SJCRH30 (cell line): Measurements from ENCODE around the gene ABCC5. TPM values are rescaled to one million over a fixed set of nuclear protein-coding genes. Genes with fewer than 3 reads are reported as not detected.
A peak's percentile ranks its signal among the peaks of the same experiment; 100 is the strongest.

ENCODE experiments used
- DNase-seq, 2 experiments: peaks; one replicate each; pipeline ENCODE4 v3.0.0-alpha.2; 2015 to 2020
- H3K27ac ChIP-seq: fragments of 250-450 bp; sonication (Bioruptor Pico); 2 replicates; pipeline ENCODE4 v1.5.1; 2020; ENCODE audit warnings: mild to moderate bottlenecking, moderate library complexity
- H3K27me3 ChIP-seq: fragments of 250-450 bp; sonication (Bioruptor Pico); 2 replicates; pipeline ENCODE4 v1.5.1; 2020; ENCODE audit warnings: mild to moderate bottlenecking, moderate library complexity
- H3K36me3 ChIP-seq: fragments of 250-450 bp; sonication (Bioruptor Pico); 2 replicates; pipeline ENCODE4 v1.5.1; 2020; ENCODE audit warnings: mild to moderate bottlenecking, moderate library complexity
- H3K4me1 ChIP-seq: fragments of 250-450 bp; sonication (Bioruptor Pico); 2 replicates; pipeline ENCODE4 v1.5.1; 2020; ENCODE audit warnings: mild to moderate bottlenecking, moderate library complexity
- H3K4me3 ChIP-seq: fragments of 250-450 bp; sonication (Bioruptor Pico); 2 replicates; pipeline ENCODE4 v1.5.1; 2020; ENCODE audit warnings: mild to moderate bottlenecking, moderate library complexity
- H3K9me3 ChIP-seq: fragments of 250-450 bp; sonication (Bioruptor Pico); replicated peaks from 2 replicates; pipeline ENCODE4 v1.5.1; 2020; ENCODE audit warnings: mild to moderate bottlenecking, moderate library complexity
- total RNA-seq: library from RNA; depleted of rRNA; stranded (reverse); fragments of >200 nt; shearing (Covaris generic); gene quantifications from 2 replicates; pipeline ENCODE4 v1.2.3, GENCODE V29; 2014

Gene ABCC5
- total RNA-seq, 1 experiment from 2014 or later, result 15.0 TPM

GRCh38 chr3:183941216-183941615 lies 76.5 kb downstream of the ABCC5 start:
- no peaks in the 10 kb centered on the region; the same call in 1 of the 2 replicates for H3K4me1 ChIP-seq
- no peak overlapping the region for H3K27ac ChIP-seq
- H3K27me3 ChIP-seq, result no peaks in the 10 kb centered on the region
- no peaks in the 10 kb centered on the region for H3K9me3 ChIP-seq
- peaks cover 6% of the 10 kb centered on the region; the same call in 1 of the 2 replicates for H3K36me3 ChIP-seq
- no peak for DNase-seq
- no peak overlapping the region for H3K4me3 ChIP-seq

- Histone ChIP-seq H3K9me3 (no peaks in the 10 kb centered on the region), H3K27ac (no peak overlapping the region), H3K4me1 (no peaks in the 10 kb centered on the region; the same call in 1 of the 2 replicates), H3K4me3 (no peak overlapping the region), H3K36me3 (peaks cover 6% of the 10 kb centered on the region; the same call in 1 of the 2 replicates), H3K27me3 (no peaks in the 10 kb centered on the region)
- DNase-seq, result no peak
Measured at GRCh38 chr3:183937601-183938286, 79.9 kb downstream of the ABCC5 start.

GRCh38 chr3:183933160-183933559 lies 84.5 kb downstream of the ABCC5 start:
- H3K36me3 ChIP-seq, result peaks cover 2% of the 10 kb centered on the region; the same call in 1 of the 2 replicates
- peaks cover 4% of the 10 kb centered on the region for H3K4me1 ChIP-seq
- no peak overlapping the region for H3K27ac ChIP-seq
- no peak for DNase-seq
- H3K27me3 ChIP-seq, result no peaks in the 10 kb centered on the region
- H3K9me3 ChIP-seq, result no peaks in the 10 kb centered on the region
- H3K4me3 ChIP-seq, result no peak overlapping the region

- Histone ChIP-seq H3K27ac (no peak overlapping the region), H3K27me3 (no peaks in the 10 kb centered on the region), H3K4me3 (no peak overlapping the region), H3K4me1 (peaks cover 4% of the 10 kb centered on the region), H3K9me3 (no peaks in the 10 kb centered on the region), H3K36me3 (peaks cover under 1% of the 10 kb centered on the region; the same call in 1 of the 2 replicates)
- no peak for DNase-seq
Measured at GRCh38 chr3:183931881-183932280, 85.8 kb downstream of the ABCC5 start.

GRCh38 chr3:183930086-183930485 lies 87.6 kb downstream of the ABCC5 start:
- peak in 1 of 2 experiments; percentile 9 for DNase-seq
- no peak overlapping the region for H3K4me3 ChIP-seq
- H3K27me3 ChIP-seq, result no peaks in the 10 kb centered on the region
- H3K4me1 ChIP-seq, result peaks cover 4% of the 10 kb centered on the region; the same call in 1 of the 2 replicates
- H3K27ac ChIP-seq, result peak overlapping the region; percentile 21
- no peaks in the 10 kb centered on the region for H3K36me3 ChIP-seq
- no peaks in the 10 kb centered on the region for H3K9me3 ChIP-seq

- DNase-seq, result no peak
- no peak overlapping the region for H3K27ac ChIP-seq
- no peak overlapping the region for H3K4me3 ChIP-seq
- no peaks in the 10 kb centered on the region for H3K9me3 ChIP-seq
- H3K36me3 ChIP-seq, result no peaks in the 10 kb centered on the region
- H3K4me1 ChIP-seq, result peaks cover 4% of the 10 kb centered on the region; the same call in 1 of the 2 replicates
- no peaks in the 10 kb centered on the region for H3K27me3 ChIP-seq
Measured at GRCh38 chr3:183927059-183927458, 90.6 kb downstream of the ABCC5 start.

- DNase-seq, result no peak
Measured at GRCh38 chr3:183924956-183925355, 92.7 kb downstream of the ABCC5 start.

GRCh38 chr3:183924543-183924942 lies 93.1 kb downstream of the ABCC5 start:
- no peaks in the 10 kb centered on the region for H3K36me3 ChIP-seq
- no peaks in the 10 kb centered on the region for H3K27me3 ChIP-seq
- H3K4me1 ChIP-seq, result no peaks in the 10 kb centered on the region
- H3K27ac ChIP-seq, result no peak overlapping the region
- H3K4me3 ChIP-seq, result no peak overlapping the region
- no peaks in the 10 kb centered on the region for H3K9me3 ChIP-seq
- DNase-seq, result no peak

More at GRCh38 chr3:183924956-183925355, 92.7 kb downstream of the ABCC5 start:
- no peaks in the 10 kb centered on the region for H3K4me1 ChIP-seq
- no peak overlapping the region for H3K4me3 ChIP-seq
- H3K27ac ChIP-seq, result no peak overlapping the region
- no peaks in the 10 kb centered on the region for H3K36me3 ChIP-seq
- no peaks in the 10 kb centered on the region for H3K9me3 ChIP-seq
- no peaks in the 10 kb centered on the region for H3K27me3 ChIP-seq

GRCh38 chr3:183922421-183922820 lies 95.3 kb downstream of the ABCC5 start:
- Histone ChIP-seq H3K4me1 (no peaks in the 10 kb centered on the region), H3K27ac (no peak overlapping the region), H3K9me3 (no peaks in the 10 kb centered on the region), H3K4me3 (no peak overlapping the region), H3K36me3 (no peaks in the 10 kb centered on the region), H3K27me3 (no peaks in the 10 kb centered on the region)
- no peak for DNase-seq

GRCh38 chr3:183921096-183921495 lies 96.6 kb downstream of the ABCC5 start:
- no peaks in the 10 kb centered on the region for H3K27me3 ChIP-seq
- no peak overlapping the region for H3K4me3 ChIP-seq
- H3K36me3 ChIP-seq, result no peaks in the 10 kb centered on the region
- no peak overlapping the region for H3K27ac ChIP-seq
- DNase-seq, result no peak
- H3K9me3 ChIP-seq, result no peaks in the 10 kb centered on the region
- H3K4me1 ChIP-seq, result no peaks in the 10 kb centered on the region

- Histone ChIP-seq H3K4me3 (no peak overlapping the region), H3K4me1 (no peaks in the 10 kb centered on the region), H3K27me3 (no peaks in the 10 kb centered on the region), H3K27ac (no peak overlapping the region), H3K9me3 (no peaks in the 10 kb centered on the region), H3K36me3 (no peaks in the 10 kb centered on the region)
- DNase-seq, result no peak
Measured at GRCh38 chr3:183920416-183920815, 97.3 kb downstream of the ABCC5 start.

GRCh38 chr3:183918178-183918577 lies 99.5 kb downstream of the ABCC5 start:
- no peak overlapping the region for H3K4me3 ChIP-seq
- H3K4me1 ChIP-seq, result no peaks in the 10 kb centered on the region
- no peaks in the 10 kb centered on the region for H3K36me3 ChIP-seq
- no peak overlapping the region for H3K27ac ChIP-seq
- H3K9me3 ChIP-seq, result no peaks in the 10 kb centered on the region
- no peaks in the 10 kb centered on the region for H3K27me3 ChIP-seq
- no peak for DNase-seq

GRCh38 chr3:183917776-183918175 lies 99.9 kb downstream of the ABCC5 start:
- Histone ChIP-seq H3K4me3 (no peak overlapping the region), H3K36me3 (no peaks in the 10 kb centered on the region), H3K27me3 (no peaks in the 10 kb centered on the region), H3K27ac (no peak overlapping the region), H3K9me3 (no peaks in the 10 kb centered on the region), H3K4me1 (no peaks in the 10 kb centered on the region)
- DNase-seq, result no peak

- DNase-seq, result no peak
Measured at GRCh38 chr3:183914856-183915255, 102.8 kb downstream of the ABCC5 start.

GRCh38 chr3:183913580-183913920 lies 104.1 kb downstream of the ABCC5 start:
- no peak for DNase-seq
- Histone ChIP-seq H3K9me3 (no peaks in the 10 kb centered on the region), H3K27me3 (no peaks in the 10 kb centered on the region), H3K4me3 (no peak overlapping the region), H3K36me3 (no peaks in the 10 kb centered on the region), H3K27ac (no peak overlapping the region), H3K4me1 (no peaks in the 10 kb centered on the region)

More at GRCh38 chr3:183914856-183915255, 102.8 kb downstream of the ABCC5 start:
- no peaks in the 10 kb centered on the region for H3K36me3 ChIP-seq
- no peaks in the 10 kb centered on the region for H3K4me1 ChIP-seq
- H3K4me3 ChIP-seq, result no peak overlapping the region
- H3K27me3 ChIP-seq, result no peaks in the 10 kb centered on the region
- H3K27ac ChIP-seq, result no peak overlapping the region
- no peaks in the 10 kb centered on the region for H3K9me3 ChIP-seq
